Endothelial cell of umbilical vein (primary cell): Measurements from ENCODE around the gene LOXL4. TPM values are rescaled to one million over a fixed set of nuclear protein-coding genes. Genes with fewer than 3 reads are reported as not detected.

Experiments
- BruUV-seq: library from RNA; stranded (reverse); fragments of 400-500 nt; replicated peaks from 2 replicates; lab custom pipeline; 2021; lab: Mats Ljungman, UMichigan
- CTCF ChIA-PET: fragments of 300-600, 350-600 bp; sonication (Branson Sonifier 250); formaldehyde crosslinking; loops from one replicate; lab custom pipeline; 2021; ENCODE audit warnings: antibody characterized with exemption, inconsistent platforms; lab: Charles Lee
- POLR2A ChIA-PET: fragments of 300-600, 350-600 bp; sonication (Branson Sonifier 250); formaldehyde crosslinking; loops from one replicate; lab custom pipeline; 2021; ENCODE audit warnings: antibody characterized with exemption, inconsistent platforms; lab: Charles Lee
- DNase-seq: peaks from one replicate; pipeline ENCODE4 v3.0.0-alpha.2; 2011; ENCODE audit warnings: low read depth, low spot score
- FAIRE-seq: peaks from 2 replicates; lab custom pipeline; 2011; peaks lifted over from hg19 to GRCh38; lab: Jason Lieb, UNC
- H2AFZ ChIP-seq: 2 replicates; pipeline ENCODE4 v1.6.0; 2012; ENCODE audit warnings: low read depth, low read length, control low read depth, inconsistent platforms
- H3K27ac ChIP-seq: 2 replicates; pipeline ENCODE4 v1.5.1; 2011; ENCODE audit warnings: low read depth, mild to moderate bottlenecking, control low read depth, low read length, moderate library complexity; ENCODE audit not compliant: insufficient read depth
- H3K27me3 ChIP-seq, 2 experiments: 2 replicates each; pipeline versions ENCODE4 v1.6.0 to v1.6.1; 2011; ENCODE audit warnings: low read length in 2 of 2, mixed read lengths in 1 of 2; ENCODE audit not compliant: control insufficient read depth in 2 of 2, insufficient read depth in 2 of 2
- H3K36me3 ChIP-seq, 2 experiments: 2 replicates in 1 of 2; 3 replicates in 1 of 2; pipeline ENCODE4 v1.5.1; 2011; ENCODE audit warnings: low read length in 2 of 2, mild to moderate bottlenecking in 1 of 2, moderate library complexity in 1 of 2; ENCODE audit not compliant: control insufficient read depth in 2 of 2, insufficient read depth in 2 of 2; ENCODE audit errors: extremely low read depth in 1 of 2
- H3K4me1 ChIP-seq: 3 replicates; pipeline ENCODE4 v1.5.1; 2011; ENCODE audit warnings: mild to moderate bottlenecking, low read length; ENCODE audit not compliant: control insufficient read depth, insufficient read depth; ENCODE audit errors: extremely low read depth
- H3K4me2 ChIP-seq: 2 replicates; pipeline ENCODE4 v1.6.1; 2011; ENCODE audit warnings: low read length, control low read depth, mixed read lengths; ENCODE audit not compliant: insufficient read depth
- H3K4me3 ChIP-seq, 3 experiments: fragments of 200-600 bp in 1 of 3; sonication (generic), shearing (Covaris generic) in 1 of 3; replicated peaks in 1 of 3; 2 replicates each; pipeline ENCODE4 v1.5.1; 2011 to 2016; ENCODE audit warnings: control low read depth in 3 of 3, low read length in 3 of 3, mild to moderate bottlenecking in 2 of 3, inconsistent platforms in 1 of 3, low read depth in 1 of 3, moderate library complexity in 1 of 3; ENCODE audit not compliant: insufficient read depth in 1 of 3
- H3K79me2 ChIP-seq: 2 replicates; pipeline ENCODE4 v1.6.0; 2012; ENCODE audit warnings: low read length, inconsistent platforms; ENCODE audit not compliant: control insufficient read depth, insufficient read depth
- H3K9ac ChIP-seq: replicated peaks from 2 replicates; pipeline ENCODE3; 2011; ENCODE audit warnings: low read length, control low read depth; ENCODE audit not compliant: insufficient read depth; ENCODE audit errors: extremely low read depth
- H3K9me1 ChIP-seq: replicated peaks from 3 replicates; pipeline ENCODE4 v1.6.0; 2011; ENCODE audit warnings: mild to moderate bottlenecking, low read length; ENCODE audit not compliant: control insufficient read depth, insufficient read depth; ENCODE audit errors: extremely low read depth
- H3K9me3 ChIP-seq: replicated peaks from 2 replicates; pipeline ENCODE4 v1.5.1; 2012; ENCODE audit warnings: low read length, inconsistent platforms; ENCODE audit not compliant: control insufficient read depth, insufficient read depth
- H4K20me1 ChIP-seq: replicated peaks from 2 replicates; pipeline ENCODE3; 2011; ENCODE audit warnings: mild to moderate bottlenecking, low read length; ENCODE audit not compliant: control insufficient read depth, insufficient read depth; ENCODE audit errors: extremely low read depth
- CTCF ChIP-seq, 2 donors: IDR thresholded peaks; 1 replicate in 1 of 2; 2 replicates in 1 of 2; pipeline ENCODE4 v1.5.1; 2011; ENCODE audit warnings: low read length in 2 of 2, mild to moderate bottlenecking in 2 of 2, moderate library complexity in 2 of 2, control low read depth in 1 of 2, inconsistent platforms in 1 of 2, low read depth in 1 of 2; ENCODE audit not compliant: insufficient read depth in 1 of 2; ENCODE audit errors: extremely low read depth in 1 of 2
- EZH2 ChIP-seq: IDR thresholded peaks from 2 replicates; pipeline ENCODE4 v1.6.1; 2012; ENCODE audit warnings: borderline replicate concordance, low read depth, mild to moderate bottlenecking, moderate library complexity, low read length, inconsistent platforms; ENCODE audit not compliant: severe bottlenecking
- FOS ChIP-seq: IDR thresholded peaks from 2 replicates; pipeline ENCODE4 v1.6.1; 2011; ENCODE audit warnings: mild to moderate bottlenecking, low read length, moderate library complexity, borderline replicate concordance; ENCODE audit not compliant: insufficient read depth
- GATA2 ChIP-seq: IDR thresholded peaks from 2 replicates; pipeline ENCODE4 v1.7.0; 2011; ENCODE audit warnings: low read depth, mild to moderate bottlenecking, moderate library complexity, mixed read lengths, low read length; ENCODE audit not compliant: insufficient read length, insufficient read depth
- JUN ChIP-seq: IDR thresholded peaks from 2 replicates; pipeline ENCODE4 v1.6.1; 2011; ENCODE audit warnings: borderline replicate concordance, low read depth; ENCODE audit not compliant: insufficient read length, insufficient read depth
- MYC ChIP-seq: IDR thresholded peaks from one replicate; pipeline ENCODE4 v1.6.1; 2011; ENCODE audit warnings: mild to moderate bottlenecking, low read depth, low read length
- POLR2A ChIP-seq: IDR thresholded peaks from 2 replicates; pipeline ENCODE4 v1.6.1; 2012; ENCODE audit warnings: low read depth, mild to moderate bottlenecking, control low read depth, low read length
- POLR2AphosphoS5 ChIP-seq: IDR thresholded peaks from 2 replicates; pipeline ENCODE4 v1.6.1; 2012; ENCODE audit warnings: low read depth, mild to moderate bottlenecking, control low read depth, low read length, moderate library complexity; ENCODE audit not compliant: insufficient read depth
- dilution Hi-C: fragments of 300-500 bp; cut with MboI; formaldehyde crosslinking; loops from one replicate; pipeline ENCODE4 v1.15.0; 2019; ENCODE audit warnings: low sequenced_read_pairs; ENCODE audit not compliant: extremely low pct_ligation_motif_present
- intact Hi-C: fragments of 100-400 bp; cut with micrococcal nuclease; formaldehyde crosslinking; loops from one replicate; pipeline ENCODE4 v1.10.0; 2022
- polyA plus RNA-seq, 4 experiments: library from polyadenylated mRNA; depleted of rRNA in 3 of 4; stranded (reverse) in 3 of 4; unstranded in 1 of 4; fragments of >200 nt; gene quantifications; 2 replicates each; pipeline versions ENCODE4 v1.2.1 to v1.2.3, GENCODE V29; 2011 to 2012; ENCODE audit warnings: missing spikeins in 1 of 4
- total RNA-seq: library from RNA; stranded (reverse); gene quantifications from 2 replicates; pipeline ENCODE4 v1.2.3, GENCODE V29; 2021
- TF ChIP-seq, protein P1 (sequence below): IDR thresholded peaks from 2 replicates; pipeline ENCODE4 v1.6.1; 2011; ENCODE audit not compliant: insufficient read depth, insufficient read length

The LOXL4 gene
- total and polyA plus RNA-seq, 2 donors (not counting 3 experiments of a cell fraction or from before 2014, with no cell fraction given) = 1.4 to 1.9 TPM

- Histone ChIP-seq H3K4me3 (no peak overlapping the region), H3K4me2 (no peak overlapping the region), H3K9me1 (no peaks in the 10 kb centered on the region), H3K9me3 (no peaks in the 10 kb centered on the region), H3K27ac (no peak overlapping the region), H3K27me3 (peaks cover 5 to 12% of the 10 kb centered on the region in 2 experiments), H4K20me1 (no peaks in the 10 kb centered on the region), H3K36me3 (no peaks in the 10 kb centered on the region), H2AFZ (no peak overlapping the region), H3K79me2 (no peaks in the 10 kb centered on the region), H3K9ac (no peak overlapping the region), H3K4me1 (no peaks in the 10 kb centered on the region)
- TF ChIP-seq POLR2A = no peak
- no peak for TF ChIP-seq JUN
- TF ChIP-seq FOS = no peak
- no peak for TF ChIP-seq EZH2
- DNase-seq = no peak
- ChIA-PET POLR2A (no interaction called here), CTCF (interaction anchor here (1.0 to 2.9 kb wide), 2 partner anchors 14 to 19 kb away, joined by 3 to 13 read pairs; no protein-coding TSS in a partner anchor)
- no peak for FAIRE-seq
- dilution Hi-C loops (no loop called here), intact Hi-C loops (no loop called here)
- no TSS peak for BruUV-seq
These were observed 27.4 kb upstream of the LOXL4 start for GRCh38 chr10:98295401-98295811.

DNA sequence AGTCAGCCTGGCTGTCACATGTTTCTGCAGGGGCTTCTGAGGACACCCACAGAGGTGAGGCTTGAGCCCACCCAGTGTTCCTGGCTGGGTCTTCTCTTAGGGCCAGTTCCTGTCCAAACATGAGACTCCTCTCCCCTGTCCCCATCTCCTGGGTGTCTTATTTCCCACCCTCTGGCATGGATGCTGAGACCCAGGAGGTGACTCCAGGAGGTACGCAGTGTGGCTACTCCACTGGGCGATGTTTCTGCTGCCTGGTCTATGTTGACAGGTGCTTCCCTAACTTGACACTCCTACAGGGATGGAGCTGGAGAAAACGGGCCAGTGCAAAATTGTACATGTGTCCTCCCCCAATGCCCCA lies 26.3 kb upstream of the LOXL4 start:
- Histone ChIP-seq H3K9ac (no peak overlapping the region), H3K9me3 (no peaks in the 10 kb centered on the region), H2AFZ (no peak overlapping the region), H3K4me2 (no peak overlapping the region), H3K27me3 (peaks cover 7 to 12% of the 10 kb centered on the region in 2 experiments), H3K4me1 (no peaks in the 10 kb centered on the region), H3K9me1 (no peaks in the 10 kb centered on the region), H3K79me2 (no peaks in the 10 kb centered on the region), H3K36me3 (no peaks in the 10 kb centered on the region), H3K27ac (no peak overlapping the region), H3K4me3 (no peak overlapping the region), H4K20me1 (no peaks in the 10 kb centered on the region)
- CTCF ChIA-PET = interaction anchor here (1.1 to 2.9 kb wide), 4 partner anchors 9 to 253 kb away, joined by 3 to 13 read pairs (median 6); no protein-coding TSS in a partner anchor
- DNase-seq = no peak
- BruUV-seq = no TSS peak
- intact Hi-C loops = no loop called here
- POLR2A ChIA-PET = no interaction called here
- dilution Hi-C loops = no loop called here
- FAIRE-seq = no peak
- TF ChIP-seq MYC (no peak), POLR2A (no peak), CTCF (IDR thresholded peaks at IDR 0.05; ENCODE audit: extremely low read depth in 1 of 2, insufficient read depth in 1 of 2, low read depth in 1 of 2, low read length in 2 of 2) (no peak), EZH2 (no peak), POLR2AphosphoS5 (no peak), FOS (no peak), JUN (no peak), GATA2 (no peak)
- TF ChIP-seq, protein P1, sequence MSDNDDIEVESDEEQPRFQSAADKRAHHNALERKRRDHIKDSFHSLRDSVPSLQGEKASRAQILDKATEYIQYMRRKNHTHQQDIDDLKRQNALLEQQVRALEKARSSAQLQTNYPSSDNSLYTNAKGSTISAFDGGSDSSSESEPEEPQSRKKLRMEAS = no peak
